Measurements from ENCODE around the gene SLC7A9. TPM values are rescaled to one million over a fixed set of nuclear protein-coding genes. Genes with fewer than 3 reads are reported as not detected.
A peak's percentile ranks its signal among the peaks of the same experiment; 100 is the strongest.

SLC7A9 gene
- total and polyA plus RNA-seq, 10 of the 15 experiments (the other 5 are each of a cell fraction or from before 2014, with no cell fraction given): 0.13 to 0.17 TPM; not detected in 8

DNA sequence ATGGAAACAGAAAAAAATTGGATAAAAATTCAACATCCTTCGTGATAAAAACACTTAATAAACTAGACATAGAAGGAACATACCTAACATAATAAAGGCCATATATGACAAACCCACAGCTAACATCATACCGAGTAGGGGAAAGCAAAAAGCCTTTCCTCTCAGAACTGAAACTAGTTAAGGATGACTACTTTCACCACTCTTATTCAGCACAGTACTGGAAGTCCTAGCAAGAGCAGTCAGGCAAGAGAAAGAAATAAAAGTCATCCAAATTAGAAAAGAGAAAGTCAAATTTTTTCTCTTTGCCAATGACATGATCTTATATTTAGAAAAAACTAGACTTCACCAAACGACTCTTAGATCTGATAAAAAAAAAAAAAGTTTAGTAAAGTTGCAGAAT, 25.8 kb upstream of the SLC7A9 start (continued):
- TF ChIP-seq NFIC (IDR thresholded peaks at IDR 0.05; ENCODE audit: low read depth, low read length): peak; percentile 33; the same call in 1 of the 2 replicates
- TF ChIP-seq, protein P1, sequence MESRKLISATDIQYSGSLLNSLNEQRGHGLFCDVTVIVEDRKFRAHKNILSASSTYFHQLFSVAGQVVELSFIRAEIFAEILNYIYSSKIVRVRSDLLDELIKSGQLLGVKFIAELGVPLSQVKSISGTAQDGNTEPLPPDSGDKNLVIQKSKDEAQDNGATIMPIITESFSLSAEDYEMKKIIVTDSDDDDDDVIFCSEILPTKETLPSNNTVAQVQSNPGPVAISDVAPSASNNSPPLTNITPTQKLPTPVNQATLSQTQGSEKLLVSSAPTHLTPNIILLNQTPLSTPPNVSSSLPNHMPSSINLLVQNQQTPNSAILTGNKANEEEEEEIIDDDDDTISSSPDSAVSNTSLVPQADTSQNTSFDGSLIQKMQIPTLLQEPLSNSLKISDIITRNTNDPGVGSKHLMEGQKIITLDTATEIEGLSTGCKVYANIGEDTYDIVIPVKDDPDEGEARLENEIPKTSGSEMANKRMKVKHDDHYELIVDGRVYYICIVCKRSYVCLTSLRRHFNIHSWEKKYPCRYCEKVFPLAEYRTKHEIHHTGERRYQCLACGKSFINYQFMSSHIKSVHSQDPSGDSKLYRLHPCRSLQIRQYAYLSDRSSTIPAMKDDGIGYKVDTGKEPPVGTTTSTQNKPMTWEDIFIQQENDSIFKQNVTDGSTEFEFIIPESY (IDR thresholded peaks at IDR 0.05): no peak
- 0 out of 2 replicates have a peak, but pooled peaks have one; percentile 34 for TF ChIP-seq IRF4 (IDR thresholded peaks at IDR 0.05; ENCODE audit: low read depth, low read length)
- no peak for TF ChIP-seq TCF3 (IDR thresholded peaks at IDR 0.05; ENCODE audit: borderline replicate concordance, insufficient read depth, low read depth, low read length)
- no peak for TF ChIP-seq CREB1 (IDR thresholded peaks at IDR 0.05; ENCODE audit: low read depth)
- no peak for TF ChIP-seq MYC (IDR thresholded peaks at IDR 0.05; ENCODE audit: insufficient read depth, insufficient read length, insufficient replicate concordance, low read length, severe bottlenecking)
- peak; percentile 69 for TF ChIP-seq RUNX3 (IDR thresholded peaks at IDR 0.05; ENCODE audit: low read length)
- TF ChIP-seq, protein P2, sequence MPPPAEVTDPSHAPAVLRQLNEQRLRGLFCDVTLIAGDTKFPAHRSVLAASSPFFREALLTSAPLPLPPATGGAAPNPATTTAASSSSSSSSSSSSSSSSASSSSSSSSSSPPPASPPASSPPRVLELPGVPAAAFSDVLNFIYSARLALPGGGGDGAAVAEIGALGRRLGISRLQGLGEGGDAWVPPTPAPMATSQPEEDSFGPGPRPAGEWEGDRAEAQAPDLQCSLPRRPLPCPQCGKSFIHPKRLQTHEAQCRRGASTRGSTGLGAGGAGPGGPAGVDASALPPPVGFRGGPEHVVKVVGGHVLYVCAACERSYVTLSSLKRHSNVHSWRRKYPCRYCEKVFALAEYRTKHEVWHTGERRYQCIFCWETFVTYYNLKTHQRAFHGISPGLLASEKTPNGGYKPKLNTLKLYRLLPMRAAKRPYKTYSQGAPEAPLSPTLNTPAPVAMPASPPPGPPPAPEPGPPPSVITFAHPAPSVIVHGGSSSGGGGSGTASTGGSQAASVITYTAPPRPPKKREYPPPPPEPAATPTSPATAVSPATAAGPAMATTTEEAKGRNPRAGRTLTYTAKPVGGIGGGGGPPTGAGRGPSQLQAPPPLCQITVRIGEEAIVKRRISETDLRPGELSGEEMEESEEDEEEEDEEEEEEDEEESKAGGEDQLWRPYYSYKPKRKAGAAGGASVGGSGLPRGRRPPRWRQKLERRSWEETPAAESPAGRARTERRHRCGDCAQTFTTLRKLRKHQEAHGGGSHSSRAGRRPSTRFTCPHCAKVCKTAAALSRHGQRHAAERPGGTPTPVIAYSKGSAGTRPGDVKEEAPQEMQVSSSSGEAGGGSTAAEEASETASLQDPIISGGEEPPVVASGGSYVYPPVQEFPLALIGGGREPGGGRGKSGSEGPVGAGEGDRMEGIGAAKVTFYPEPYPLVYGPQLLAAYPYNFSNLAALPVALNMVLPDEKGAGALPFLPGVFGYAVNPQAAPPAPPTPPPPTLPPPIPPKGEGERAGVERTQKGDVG (CRISPR knock-in tag; IDR thresholded peaks at IDR 0.05): no peak
- TF ChIP-seq, protein P3, sequence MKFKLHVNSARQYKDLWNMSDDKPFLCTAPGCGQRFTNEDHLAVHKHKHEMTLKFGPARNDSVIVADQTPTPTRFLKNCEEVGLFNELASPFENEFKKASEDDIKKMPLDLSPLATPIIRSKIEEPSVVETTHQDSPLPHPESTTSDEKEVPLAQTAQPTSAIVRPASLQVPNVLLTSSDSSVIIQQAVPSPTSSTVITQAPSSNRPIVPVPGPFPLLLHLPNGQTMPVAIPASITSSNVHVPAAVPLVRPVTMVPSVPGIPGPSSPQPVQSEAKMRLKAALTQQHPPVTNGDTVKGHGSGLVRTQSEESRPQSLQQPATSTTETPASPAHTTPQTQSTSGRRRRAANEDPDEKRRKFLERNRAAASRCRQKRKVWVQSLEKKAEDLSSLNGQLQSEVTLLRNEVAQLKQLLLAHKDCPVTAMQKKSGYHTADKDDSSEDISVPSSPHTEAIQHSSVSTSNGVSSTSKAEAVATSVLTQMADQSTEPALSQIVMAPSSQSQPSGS (IDR thresholded peaks at IDR 0.05; ENCODE audit: low read length): peak; percentile 36; the same call in 1 of the 2 replicates
